Liver (tissue), 9 donors: Measurements from ENCODE around the gene HLCS. TPM values are rescaled to one million over a fixed set of nuclear protein-coding genes. Genes with fewer than 3 reads are reported as not detected.

Experiments
- DNase-seq: peaks from one replicate; pipeline ENCODE4 v3.0.0-alpha.2; 2017; ENCODE audit warnings: low spot score
- H3K27ac ChIP-seq, 2 donors: one replicate each; pipeline ENCODE4 v1.7.0; 2013; ENCODE audit warnings: inconsistent platforms in 2 of 2, low read length in 2 of 2, control low read depth in 1 of 2, low read depth in 1 of 2, mild to moderate bottlenecking in 1 of 2
- H3K27me3 ChIP-seq, 4 donors: one replicate each; pipeline versions ENCODE4 v1.6.1 to v1.7.0; 2013; ENCODE audit warnings: low read length in 3 of 4, inconsistent platforms in 1 of 4, mild to moderate bottlenecking in 1 of 4, moderate library complexity in 1 of 4; ENCODE audit not compliant: control insufficient read depth in 4 of 4, insufficient read depth in 4 of 4
- H3K36me3 ChIP-seq, 4 donors: one replicate each; pipeline versions ENCODE4 v1.6.1 to v1.7.0; 2013; ENCODE audit warnings: low read length in 3 of 4, mild to moderate bottlenecking in 3 of 4, low read depth in 1 of 4, moderate library complexity in 1 of 4; ENCODE audit not compliant: control insufficient read depth in 4 of 4, insufficient read depth in 3 of 4
- H3K4me1 ChIP-seq, 4 donors: one replicate each; pipeline versions ENCODE4 v1.6.1 to v1.7.0; 2013; ENCODE audit warnings: low read length in 3 of 4, mild to moderate bottlenecking in 3 of 4, moderate library complexity in 1 of 4; ENCODE audit not compliant: control insufficient read depth in 4 of 4, insufficient read depth in 4 of 4
- H3K4me3 ChIP-seq, 3 donors: one replicate each; pipeline versions ENCODE4 v1.6.1 to v1.7.0; 2013; ENCODE audit warnings: low read length in 3 of 3, control low read depth in 1 of 3, low read depth in 1 of 3, mild to moderate bottlenecking in 1 of 3
- H3K9ac ChIP-seq, 2 donors: one replicate each; pipeline ENCODE4 v1.7.0; 2013; ENCODE audit warnings: low read length in 2 of 2, mild to moderate bottlenecking in 2 of 2, moderate library complexity in 2 of 2, control low read depth in 1 of 2, low read depth in 1 of 2
- H3K9me3 ChIP-seq, 4 donors: one replicate each; pipeline versions ENCODE4 v1.6.1 to v1.7.0; 2013; ENCODE audit warnings: low read length in 3 of 4; ENCODE audit not compliant: control insufficient read depth in 4 of 4
- ATF3 ChIP-seq: IDR thresholded peaks from 2 replicates; pipeline ENCODE4 v1.6.1; 2016; ENCODE audit warnings: antibody characterized with exemption
- CTCF ChIP-seq: fragments of 150-350 bp; IDR thresholded peaks from 2 replicates; pipeline ENCODE4 v1.5.1; 2017; ENCODE audit warnings: improper control_type of control experiment, low read depth, low read length; ENCODE audit not compliant: missing input control
- EGR1 ChIP-seq, 2 donors: IDR thresholded peaks; 2 replicates each; pipeline ENCODE4 v1.6.1; 2016 to 2018; ENCODE audit warnings: antibody characterized with exemption in 2 of 2, low read depth in 2 of 2
- FOXA1 ChIP-seq: IDR thresholded peaks from 2 replicates; pipeline ENCODE4 v1.6.1; 2016; ENCODE audit warnings: antibody characterized with exemption
- FOXA2 ChIP-seq: IDR thresholded peaks from 2 replicates; pipeline ENCODE4 v1.6.1; 2016; ENCODE audit warnings: antibody characterized with exemption
- GABPA ChIP-seq, 2 donors: IDR thresholded peaks in 1 of 2; conservative IDR thresholded peaks in 1 of 2; 2 replicates each; pipeline ENCODE4 v1.6.1; 2016; ENCODE audit warnings: antibody characterized with exemption in 2 of 2, mild to moderate bottlenecking in 1 of 2, moderate library complexity in 1 of 2
- HNF4A ChIP-seq, 2 donors: conservative IDR thresholded peaks; 2 replicates each; pipeline ENCODE4 v1.6.1; 2016; ENCODE audit warnings: antibody characterized with exemption in 2 of 2, mild to moderate bottlenecking in 2 of 2
- JUND ChIP-seq, 2 donors: IDR thresholded peaks; 2 replicates each; pipeline ENCODE4 v1.6.1; 2016; ENCODE audit warnings: antibody characterized with exemption in 2 of 2
- NR2F2 ChIP-seq: IDR thresholded peaks from 2 replicates; pipeline ENCODE4 v1.6.1; 2016; ENCODE audit warnings: antibody characterized with exemption
- RAD21 ChIP-seq, 2 donors: IDR thresholded peaks; 2 replicates each; pipeline ENCODE4 v1.6.1; 2016; ENCODE audit warnings: antibody characterized with exemption in 2 of 2, mild to moderate bottlenecking in 2 of 2
- REST ChIP-seq: IDR thresholded peaks from 2 replicates; pipeline ENCODE4 v1.6.1; 2016; ENCODE audit warnings: antibody characterized with exemption, mild to moderate bottlenecking
- SP1 ChIP-seq: IDR thresholded peaks from 2 replicates; pipeline ENCODE4 v1.6.1; 2018; ENCODE audit warnings: antibody characterized with exemption, mild to moderate bottlenecking
- TAF1 ChIP-seq: conservative IDR thresholded peaks from 2 replicates; pipeline ENCODE4 v1.6.1; 2016; ENCODE audit warnings: antibody characterized with exemption, mild to moderate bottlenecking
- YY1 ChIP-seq: IDR thresholded peaks from 2 replicates; pipeline ENCODE4 v1.6.1; 2016; ENCODE audit warnings: antibody characterized with exemption, mild to moderate bottlenecking
- ZBTB33 ChIP-seq: IDR thresholded peaks from 2 replicates; pipeline ENCODE4 v1.6.1; 2016; ENCODE audit warnings: antibody characterized with exemption
- WGBS: extraction: QIAGEN DNeasy Blood & Tissue Kit; methylation state at CpG from one replicate; pipeline ENCODE4 v1.1.7; 2013; 5-methylcytosine and 5-hydroxymethylcytosine counted together
- polyA plus RNA-seq, 2 donors: library from polyadenylated mRNA; stranded (reverse) in 1 of 2; unstranded in 1 of 2; fragments of 200-250 nt in 1 of 2; fragments of >200 nt in 1 of 2; fragmentation: Nextera tagmentation in 1 of 2; extraction: Ambion mirVana in 1 of 2; gene quantifications; one replicate each; pipeline versions ENCODE4 v1.2.1 to v1.2.3, GENCODE V29; 2013 to 2015
- total RNA-seq, 2 donors: library from RNA; depleted of rRNA; stranded (reverse); fragments of >200 nt; gene quantifications; one replicate each; pipeline ENCODE4 v1.2.3, GENCODE V29; 2014
- TF ChIP-seq, protein P1 (sequence below): IDR thresholded peaks from 2 replicates; pipeline ENCODE4 v1.6.1; 2016; ENCODE audit warnings: antibody characterized with exemption
- donor health status: healthy.
- donor health status: healthy.
- donor health status: healthy.
- donor health status: healthy.
- donor health status: healthy.

Gene HLCS
- total and polyA plus RNA-seq, 4 donors = 6.6 to 22.5 (median 8.3) TPM

DNA sequence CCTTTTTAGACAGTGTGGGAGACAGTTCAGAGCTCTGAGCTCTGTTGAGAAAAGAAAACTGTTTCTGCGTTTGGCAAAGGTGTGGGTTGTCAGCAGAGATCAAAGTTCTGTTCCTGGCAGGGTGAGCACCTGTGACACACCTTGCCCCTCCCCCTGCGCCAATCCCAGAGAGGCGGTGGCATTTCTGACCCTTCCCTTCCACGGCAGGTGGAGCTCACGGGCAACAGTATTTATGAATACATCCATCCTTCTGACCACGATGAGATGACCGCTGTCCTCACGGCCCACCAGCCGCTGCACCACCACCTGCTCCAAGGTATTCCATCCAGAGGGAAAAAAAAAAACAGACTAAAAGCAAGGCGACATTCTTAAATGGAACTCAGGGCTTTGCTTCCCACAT, 246.9 kb downstream of the HLCS start:
- no peaks in the 10 kb centered on the region for H3K36me3 ChIP-seq
- TF ChIP-seq, protein P1, sequence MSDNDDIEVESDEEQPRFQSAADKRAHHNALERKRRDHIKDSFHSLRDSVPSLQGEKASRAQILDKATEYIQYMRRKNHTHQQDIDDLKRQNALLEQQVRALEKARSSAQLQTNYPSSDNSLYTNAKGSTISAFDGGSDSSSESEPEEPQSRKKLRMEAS = no peak
- TF ChIP-seq YY1 (no peak), JUND (IDR thresholded peaks at IDR 0.05) (no peak), ZBTB33 (no peak), REST (no peak), CTCF (no peak), NR2F2 (no peak), RAD21 (IDR thresholded peaks at IDR 0.05) (no peak), FOXA2 (no peak), FOXA1 (no peak), HNF4A (conservative IDR thresholded peaks at IDR 0.05) (no peak), ATF3 (no peak), SP1 (no peak), GABPA (IDR thresholded peaks at IDR 0.05 in 1 of 2, conservative IDR thresholded peaks at IDR 0.05 in 1 of 2) (no peak)
- peaks cover 0 to 21% (median 3%) of the 10 kb centered on the region in 4 donors for H3K27me3 ChIP-seq
- 81% methylated on average over 10 of the region's 10 CpGs for WGBS
- no peak overlapping the region for H3K4me3 ChIP-seq
- H3K9me3 ChIP-seq = no peaks in the 10 kb centered on the region
- H3K9ac ChIP-seq = no peak overlapping the region
- no peak for DNase-seq
- H3K27ac ChIP-seq = no peak overlapping the region
- H3K4me1 ChIP-seq = no peaks in the 10 kb centered on the region

GRCh38 chr21:36718951-36719501, 247.4 kb downstream of the HLCS start:
- Histone ChIP-seq H3K4me1 (no peaks in the 10 kb centered on the region), H3K4me3 (no peak overlapping the region), H3K9ac (no peak overlapping the region), H3K27me3 (peaks cover 0 to 27% (median 5%) of the 10 kb centered on the region in 4 donors), H3K36me3 (no peaks in the 10 kb centered on the region), H3K27ac (no peak overlapping the region), H3K9me3 (no peaks in the 10 kb centered on the region)
- 78% methylated on average over 18 of the region's 18 CpGs for WGBS
- TF ChIP-seq RAD21 (IDR thresholded peaks at IDR 0.05) = no peak
- TF ChIP-seq ZBTB33 = no peak
- no peak for TF ChIP-seq JUND (IDR thresholded peaks at IDR 0.05)
- TF ChIP-seq YY1 = no peak
- no peak for TF ChIP-seq EGR1 (IDR thresholded peaks at IDR 0.05; ENCODE audit: low read depth in 2 of 2)
- TF ChIP-seq FOXA1 = no peak
- no peak for TF ChIP-seq ATF3
- TF ChIP-seq NR2F2 = no peak
- TF ChIP-seq, protein P1 = no peak
- TF ChIP-seq HNF4A (conservative IDR thresholded peaks at IDR 0.05) = no peak
- TF ChIP-seq TAF1 = no peak
- no peak for TF ChIP-seq SP1
- DNase-seq = no peak
